Breast epithelium (tissue), 4 donors: ENCODE results near the gene UGT1A3. TPM values are rescaled to one million over a fixed set of nuclear protein-coding genes. Genes with fewer than 3 reads are reported as not detected.

Experiments used
- DNase-seq, 2 donors: peaks; one replicate each; pipeline ENCODE4 v3.0.0-alpha.2; 2019; ENCODE audit warnings: low spot score in 2 of 2
- H3K27ac ChIP-seq, 2 donors: fragments of 200-600 bp; sonication (generic) in 1 of 2; one replicate each; pipeline ENCODE4 v1.5.1; 2016 to 2019; ENCODE audit warnings: mild to moderate bottlenecking in 1 of 2
- H3K27me3 ChIP-seq, 2 donors: fragments of 200-600 bp; sonication (generic) in 1 of 2; one replicate each; pipeline versions ENCODE4 v1.5.1 to v1.6.0; 2017 to 2019; ENCODE audit warnings: control low read depth in 1 of 2, mild to moderate bottlenecking in 1 of 2
- H3K36me3 ChIP-seq: fragments of 200-600 bp; one replicate; pipeline ENCODE4 v1.5.1; 2019
- H3K4me1 ChIP-seq, 2 donors: fragments of 200-600 bp; sonication (generic); one replicate each; pipeline ENCODE4 v1.5.1; 2016 to 2019; ENCODE audit warnings: control low read depth in 1 of 2
- H3K4me3 ChIP-seq, 3 donors: fragments of 200-600 bp; sonication (generic); 1 replicate in 2 of 3; 2 replicates in 1 of 3; pipeline ENCODE4 v1.5.1; 2016 to 2019; ENCODE audit warnings: mild to moderate bottlenecking in 3 of 3, moderate library complexity in 2 of 3
- H3K9me3 ChIP-seq, 2 donors: fragments of 200-600 bp; sonication (generic) in 1 of 2; one replicate each; pipeline ENCODE4 v1.5.1; 2016 to 2019; ENCODE audit warnings: control low read depth in 1 of 2
- POLR2A ChIP-seq: fragments of 450-650 bp; IDR thresholded peaks from one replicate; pipeline ENCODE4 v1.6.1; 2016; ENCODE audit warnings: antibody characterized with exemption, mild to moderate bottlenecking, moderate library complexity
- POLR2AphosphoS5 ChIP-seq, 3 donors: sonication (generic); formaldehyde crosslinking; IDR thresholded peaks; one replicate each; pipeline ENCODE4 v1.6.1; 2017; ENCODE audit warnings: antibody characterized with exemption in 3 of 3
- intact Hi-C: fragments of 100-400 bp; cut with DNase I; formaldehyde crosslinking; loops from one replicate; pipeline ENCODE4 v1.15.1; 2023; ENCODE audit warnings: low total_unique reads
- total RNA-seq, 3 donors: library from RNA; depleted of rRNA; stranded (reverse); fragments of >200 nt; gene quantifications; one replicate each; pipeline ENCODE4 v1.1.0, GENCODE V29; 2016
- TF ChIP-seq, protein P1 (sequence below), 3 donors: fragments of 450-650 bp; IDR thresholded peaks; one replicate each; pipeline ENCODE4 v1.5.1; 2016 to 2017; ENCODE audit warnings: antibody characterized with exemption in 3 of 3, mild to moderate bottlenecking in 3 of 3, moderate library complexity in 3 of 3

UGT1A3 gene
- total RNA-seq, 3 donors from 2014 or later = 0.16 TPM; not detected in 2

DNA sequence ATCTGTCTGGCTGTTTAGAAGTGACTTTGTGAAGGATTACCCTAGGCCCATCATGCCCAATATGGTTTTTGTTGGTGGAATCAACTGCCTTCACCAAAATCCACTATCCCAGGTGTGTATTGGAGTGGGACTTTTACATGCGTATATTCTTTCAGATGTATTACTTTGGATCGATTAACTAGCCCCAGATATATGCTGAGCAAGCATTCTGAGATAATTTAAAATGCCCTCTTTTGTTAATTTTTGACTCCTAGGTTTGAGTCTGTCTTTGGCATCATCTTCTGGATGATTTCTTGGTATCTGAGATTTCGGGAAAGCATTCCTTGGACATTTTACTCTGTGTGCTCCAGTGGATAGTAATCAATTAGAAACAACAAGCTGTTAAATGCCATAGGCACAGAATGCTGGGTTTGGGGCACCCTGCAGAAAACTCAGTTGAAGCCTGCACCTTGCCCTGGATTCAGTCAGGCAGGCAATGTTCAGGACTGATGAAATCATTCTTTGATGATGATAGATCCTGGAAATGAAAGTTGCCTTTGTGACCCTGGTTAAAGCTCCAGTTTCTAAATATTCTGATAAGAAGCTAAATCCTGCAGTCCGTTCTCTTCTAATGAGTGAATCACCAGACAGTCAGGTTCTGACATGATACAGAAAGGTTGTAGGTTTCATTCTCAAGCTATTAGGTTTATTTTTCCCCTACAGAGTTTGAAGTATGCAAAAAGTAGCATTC lies 32.4 kb downstream of the UGT1A3 start:
- TF ChIP-seq POLR2AphosphoS5 (IDR thresholded peaks at IDR 0.05) (no peak), POLR2A (no peak)
- TF ChIP-seq, protein P1, sequence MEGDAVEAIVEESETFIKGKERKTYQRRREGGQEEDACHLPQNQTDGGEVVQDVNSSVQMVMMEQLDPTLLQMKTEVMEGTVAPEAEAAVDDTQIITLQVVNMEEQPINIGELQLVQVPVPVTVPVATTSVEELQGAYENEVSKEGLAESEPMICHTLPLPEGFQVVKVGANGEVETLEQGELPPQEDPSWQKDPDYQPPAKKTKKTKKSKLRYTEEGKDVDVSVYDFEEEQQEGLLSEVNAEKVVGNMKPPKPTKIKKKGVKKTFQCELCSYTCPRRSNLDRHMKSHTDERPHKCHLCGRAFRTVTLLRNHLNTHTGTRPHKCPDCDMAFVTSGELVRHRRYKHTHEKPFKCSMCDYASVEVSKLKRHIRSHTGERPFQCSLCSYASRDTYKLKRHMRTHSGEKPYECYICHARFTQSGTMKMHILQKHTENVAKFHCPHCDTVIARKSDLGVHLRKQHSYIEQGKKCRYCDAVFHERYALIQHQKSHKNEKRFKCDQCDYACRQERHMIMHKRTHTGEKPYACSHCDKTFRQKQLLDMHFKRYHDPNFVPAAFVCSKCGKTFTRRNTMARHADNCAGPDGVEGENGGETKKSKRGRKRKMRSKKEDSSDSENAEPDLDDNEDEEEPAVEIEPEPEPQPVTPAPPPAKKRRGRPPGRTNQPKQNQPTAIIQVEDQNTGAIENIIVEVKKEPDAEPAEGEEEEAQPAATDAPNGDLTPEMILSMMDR (IDR thresholded peaks at IDR 0.05) = no peak
- Histone ChIP-seq H3K4me1 (no peaks in the 10 kb centered on the region), H3K27ac (no peak overlapping the region), H3K27me3 (no peaks in the 10 kb centered on the region), H3K4me3 (no peak overlapping the region), H3K36me3 (no peaks in the 10 kb centered on the region), H3K9me3 (no peaks in the 10 kb centered on the region)
- intact Hi-C loops = no loop called here
- no peak for DNase-seq

DNA sequence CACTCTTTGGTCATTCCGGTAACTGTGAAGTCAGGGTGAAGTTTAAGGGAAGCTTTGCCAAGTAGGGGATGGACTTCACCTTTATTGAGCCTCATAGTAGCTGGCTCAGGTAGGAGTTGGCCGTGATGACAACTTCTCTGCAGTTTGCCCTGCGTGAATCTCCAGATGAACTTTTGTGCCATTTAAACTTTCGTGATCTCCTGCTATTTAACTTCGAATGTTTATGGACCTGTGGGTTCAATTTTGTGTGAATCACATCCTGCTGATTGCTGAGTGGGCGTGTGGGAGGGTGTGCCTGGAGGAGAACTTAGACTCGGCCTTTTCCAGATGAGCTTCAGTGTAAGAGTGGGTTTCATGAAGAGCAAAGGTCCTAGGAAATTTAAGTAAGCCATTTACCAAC lies 35.4 kb downstream of the UGT1A3 start:
- H3K4me3 ChIP-seq = no peak overlapping the region
- no peaks in the 10 kb centered on the region for H3K4me1 ChIP-seq
- no peaks in the 10 kb centered on the region for H3K27me3 ChIP-seq
- H3K9me3 ChIP-seq = no peaks in the 10 kb centered on the region
- TF ChIP-seq, protein P1 (IDR thresholded peaks at IDR 0.05) = no peak
- TF ChIP-seq POLR2A (no peak), POLR2AphosphoS5 (IDR thresholded peaks at IDR 0.05) (no peak)
- intact Hi-C loops = no loop called here
- no peaks in the 10 kb centered on the region for H3K36me3 ChIP-seq
- no peak overlapping the region for H3K27ac ChIP-seq
- DNase-seq = no peak

DNA sequence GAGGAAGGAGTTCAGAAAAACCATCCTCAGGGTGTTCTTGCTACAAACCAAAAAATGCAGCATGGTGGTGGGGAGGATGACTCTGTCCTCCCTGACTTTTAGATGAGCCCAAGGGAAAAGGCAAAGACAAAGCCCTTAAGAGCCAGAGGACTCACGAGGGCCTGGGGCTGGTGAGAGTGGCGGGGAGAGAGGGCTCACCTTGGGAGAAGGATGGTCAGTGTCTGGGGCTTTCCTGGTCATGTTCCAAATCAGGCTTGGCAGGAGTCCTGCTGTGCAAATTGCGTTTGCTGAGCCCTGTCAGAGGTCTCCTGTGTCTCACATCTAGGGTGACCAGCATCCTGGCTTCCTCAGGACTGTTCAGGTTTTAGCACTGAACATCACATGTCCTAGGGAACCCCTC lies 35.9 kb downstream of the UGT1A3 start:
- H3K27ac ChIP-seq = no peak overlapping the region
- no peaks in the 10 kb centered on the region for H3K4me1 ChIP-seq
- intact Hi-C loops = no loop called here
- no peaks in the 10 kb centered on the region for H3K27me3 ChIP-seq
- no peaks in the 10 kb centered on the region for H3K9me3 ChIP-seq
- no peak overlapping the region for H3K4me3 ChIP-seq
- H3K36me3 ChIP-seq = no peaks in the 10 kb centered on the region
- DNase-seq = no peak
- TF ChIP-seq POLR2AphosphoS5 (IDR thresholded peaks at IDR 0.05) (no peak), POLR2A (no peak)
- TF ChIP-seq, protein P1 (IDR thresholded peaks at IDR 0.05) = no peak

DNA sequence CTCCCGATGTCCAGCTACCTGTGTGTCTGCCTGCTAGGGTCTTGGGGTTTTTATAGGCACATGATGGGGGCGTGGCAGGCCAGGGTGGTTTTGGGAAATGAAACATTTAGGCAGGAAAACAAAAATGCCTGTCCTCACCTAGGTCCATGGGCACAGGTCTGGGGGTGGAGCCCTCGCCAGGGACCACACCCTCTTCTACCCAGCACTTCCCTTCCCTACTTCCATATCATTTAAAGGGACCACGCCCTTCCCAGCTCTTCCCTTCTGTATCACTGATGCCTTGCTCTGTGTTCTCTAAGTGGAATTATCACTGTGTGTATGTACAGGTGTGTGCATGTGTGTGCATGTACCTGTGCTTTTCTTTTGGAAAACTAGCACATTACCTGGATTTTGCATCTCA lies 37.6 kb downstream of the UGT1A3 start:
- TF ChIP-seq POLR2A = no peak
- TF ChIP-seq, protein P1 (IDR thresholded peaks at IDR 0.05) = no peak
- no peak for TF ChIP-seq POLR2AphosphoS5 (IDR thresholded peaks at IDR 0.05)
- no peak for DNase-seq
- intact Hi-C loops = no loop called here
- Histone ChIP-seq H3K36me3 (no peaks in the 10 kb centered on the region), H3K9me3 (no peaks in the 10 kb centered on the region), H3K4me1 (no peaks in the 10 kb centered on the region), H3K27me3 (no peaks in the 10 kb centered on the region), H3K4me3 (no peak overlapping the region), H3K27ac (no peak overlapping the region)

DNA sequence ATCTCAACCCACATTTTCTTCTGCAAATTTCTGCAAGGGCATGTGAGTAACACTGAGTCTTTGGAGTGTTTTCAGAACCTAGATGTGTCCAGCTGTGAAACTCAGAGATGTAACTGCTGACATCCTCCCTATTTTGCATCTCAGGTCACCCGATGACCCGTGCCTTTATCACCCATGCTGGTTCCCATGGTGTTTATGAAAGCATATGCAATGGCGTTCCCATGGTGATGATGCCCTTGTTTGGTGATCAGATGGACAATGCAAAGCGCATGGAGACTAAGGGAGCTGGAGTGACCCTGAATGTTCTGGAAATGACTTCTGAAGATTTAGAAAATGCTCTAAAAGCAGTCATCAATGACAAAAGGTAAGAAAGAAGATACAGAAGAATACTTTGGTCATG lies 39.2 kb downstream of the UGT1A3 start:
- H3K4me3 ChIP-seq = no peak overlapping the region
- no peaks in the 10 kb centered on the region for H3K36me3 ChIP-seq
- no peak for DNase-seq
- H3K4me1 ChIP-seq = no peaks in the 10 kb centered on the region
- no peaks in the 10 kb centered on the region for H3K27me3 ChIP-seq
- H3K27ac ChIP-seq = no peak overlapping the region
- H3K9me3 ChIP-seq = no peaks in the 10 kb centered on the region
- TF ChIP-seq, protein P1 (IDR thresholded peaks at IDR 0.05) = no peak
- TF ChIP-seq POLR2A = no peak
- TF ChIP-seq POLR2AphosphoS5 (IDR thresholded peaks at IDR 0.05) = no peak
- intact Hi-C loops = no loop called here
